ENCODE measurements around the gene OR4B1. TPM values are rescaled to one million over a fixed set of nuclear protein-coding genes. Genes with fewer than 3 reads are reported as not detected.
"Not testable (repeated sequence)": the region's sequence is repeated elsewhere in the genome, so short reads cannot be mapped to it uniquely, and the experiment has no call there.

Gene OR4B1
- total RNA-seq, 1 donor from 2014 or later = not detected

DNA sequence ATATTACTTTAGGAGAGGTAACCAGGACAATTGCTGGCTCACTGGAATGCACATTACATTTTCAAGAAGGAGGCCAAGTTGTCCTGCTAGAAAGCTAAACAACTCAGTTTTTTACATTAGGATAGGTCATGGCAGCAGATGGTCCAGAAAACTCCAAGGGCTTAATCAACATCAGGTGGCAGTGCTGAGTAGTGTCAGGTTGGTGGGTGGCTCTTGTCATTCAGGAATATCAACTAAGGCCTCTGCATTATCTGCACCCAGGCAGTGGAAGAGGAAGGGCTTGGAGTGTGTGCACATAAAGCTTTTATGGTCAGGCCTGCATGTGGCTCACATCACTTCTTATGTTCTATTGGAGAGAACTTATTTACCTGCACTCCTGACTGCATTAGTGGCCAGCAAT, 32.2 kb upstream of the OR4B1 start:
- no peak overlapping the region for H3K27ac Mint-ChIP-seq
- H3K27me3 Mint-ChIP-seq (ENCODE audit: low read depth) = no peaks in the 10 kb centered on the region
- no peaks in the 10 kb centered on the region for H3K36me3 Mint-ChIP-seq
- no peak for DNase-seq (ENCODE audit: low spot score in 2 of 2, unreplicated experiment in 2 of 2)
- TF ChIP-seq, protein P1, sequence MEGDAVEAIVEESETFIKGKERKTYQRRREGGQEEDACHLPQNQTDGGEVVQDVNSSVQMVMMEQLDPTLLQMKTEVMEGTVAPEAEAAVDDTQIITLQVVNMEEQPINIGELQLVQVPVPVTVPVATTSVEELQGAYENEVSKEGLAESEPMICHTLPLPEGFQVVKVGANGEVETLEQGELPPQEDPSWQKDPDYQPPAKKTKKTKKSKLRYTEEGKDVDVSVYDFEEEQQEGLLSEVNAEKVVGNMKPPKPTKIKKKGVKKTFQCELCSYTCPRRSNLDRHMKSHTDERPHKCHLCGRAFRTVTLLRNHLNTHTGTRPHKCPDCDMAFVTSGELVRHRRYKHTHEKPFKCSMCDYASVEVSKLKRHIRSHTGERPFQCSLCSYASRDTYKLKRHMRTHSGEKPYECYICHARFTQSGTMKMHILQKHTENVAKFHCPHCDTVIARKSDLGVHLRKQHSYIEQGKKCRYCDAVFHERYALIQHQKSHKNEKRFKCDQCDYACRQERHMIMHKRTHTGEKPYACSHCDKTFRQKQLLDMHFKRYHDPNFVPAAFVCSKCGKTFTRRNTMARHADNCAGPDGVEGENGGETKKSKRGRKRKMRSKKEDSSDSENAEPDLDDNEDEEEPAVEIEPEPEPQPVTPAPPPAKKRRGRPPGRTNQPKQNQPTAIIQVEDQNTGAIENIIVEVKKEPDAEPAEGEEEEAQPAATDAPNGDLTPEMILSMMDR (IDR thresholded peaks at IDR 0.05; ENCODE audit: unreplicated experiment) = no peak
- H3K9me3 Mint-ChIP-seq = peaks cover 43% of the 10 kb centered on the region
- no peaks in the 10 kb centered on the region for H3K4me1 Mint-ChIP-seq
- no peak overlapping the region for H3K4me3 Mint-ChIP-seq

DNA sequence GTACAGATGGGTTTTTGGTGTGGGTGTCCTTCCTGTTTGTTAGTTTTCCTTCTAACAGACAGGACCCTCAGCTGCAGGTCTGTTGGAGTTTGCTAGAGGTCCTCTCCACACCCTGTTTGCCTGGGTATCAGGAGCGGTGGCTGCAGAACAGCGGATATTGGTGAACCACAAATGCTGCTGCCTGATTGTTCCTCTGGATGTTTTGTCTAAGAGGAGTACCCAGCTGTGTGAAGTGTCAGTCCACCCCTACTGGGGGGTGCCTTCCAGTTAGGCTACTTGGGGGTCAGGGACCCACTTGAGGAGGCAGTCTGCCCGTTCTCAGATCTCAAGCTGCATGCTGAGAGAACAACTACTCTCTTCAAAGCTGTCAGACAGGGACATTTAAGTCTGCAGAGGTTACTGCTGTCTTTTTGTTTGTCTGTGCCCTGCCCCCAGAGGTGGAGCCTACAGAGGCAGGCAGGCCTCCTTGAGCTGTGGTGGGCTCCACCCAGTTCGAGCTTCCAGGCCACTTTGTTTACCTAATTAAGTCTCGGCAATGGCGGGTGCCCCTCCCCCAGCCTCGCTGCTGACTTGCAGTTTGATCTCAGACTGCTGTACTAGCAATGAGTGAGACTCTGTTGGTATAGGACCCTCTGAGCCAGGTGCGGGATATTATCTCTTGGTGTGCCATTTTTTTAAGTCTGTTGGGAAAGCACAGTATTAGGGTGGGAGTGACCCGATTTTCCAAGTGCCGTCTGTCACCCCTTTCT, 25.5 kb upstream of the OR4B1 start:
- H3K9me3 Mint-ChIP-seq = peaks cover 50% of the 10 kb centered on the region
- H3K36me3 Mint-ChIP-seq; DNase-seq (ENCODE audit: low spot score in 2 of 2, unreplicated experiment in 2 of 2): not testable (repeated sequence)

DNA sequence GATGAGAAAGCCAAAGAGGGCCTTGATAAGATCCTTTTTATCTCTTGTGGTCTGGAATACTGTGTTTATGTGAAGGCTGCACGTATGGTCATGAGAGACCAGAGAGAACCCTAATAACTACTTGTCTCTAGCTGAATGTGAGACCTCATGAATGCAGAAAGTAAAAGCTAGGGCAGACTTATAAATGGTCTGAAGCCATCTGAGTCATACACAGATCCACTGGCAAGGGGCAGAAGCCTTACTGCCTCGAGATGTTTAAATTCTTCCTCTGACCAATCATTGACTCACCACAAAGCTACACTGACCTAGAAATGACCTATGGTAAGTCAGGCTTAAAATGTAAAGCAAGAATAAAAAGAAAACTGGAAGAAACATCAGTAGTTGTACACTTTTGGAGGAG, 22.7 kb upstream of the OR4B1 start:
- Mint-ChIP-seq H3K4me3 (no peak overlapping the region), H3K9me3 (peaks cover 61% of the 10 kb centered on the region), H3K36me3 (no peaks in the 10 kb centered on the region), H3K27ac (no peak overlapping the region), H3K27me3 (ENCODE audit: low read depth) (no peaks in the 10 kb centered on the region), H3K4me1 (no peaks in the 10 kb centered on the region)
- TF ChIP-seq, protein P1 (IDR thresholded peaks at IDR 0.05; ENCODE audit: unreplicated experiment) = no peak
- no peak for DNase-seq (ENCODE audit: low spot score in 2 of 2, unreplicated experiment in 2 of 2)

More for the DNA sequence above, 25.5 kb upstream of the OR4B1 start:
- not testable (repeated sequence) for H3K4me1 Mint-ChIP-seq; H3K27ac Mint-ChIP-seq; H3K4me3 Mint-ChIP-seq; H3K27me3 Mint-ChIP-seq (ENCODE audit: low read depth)

DNA sequence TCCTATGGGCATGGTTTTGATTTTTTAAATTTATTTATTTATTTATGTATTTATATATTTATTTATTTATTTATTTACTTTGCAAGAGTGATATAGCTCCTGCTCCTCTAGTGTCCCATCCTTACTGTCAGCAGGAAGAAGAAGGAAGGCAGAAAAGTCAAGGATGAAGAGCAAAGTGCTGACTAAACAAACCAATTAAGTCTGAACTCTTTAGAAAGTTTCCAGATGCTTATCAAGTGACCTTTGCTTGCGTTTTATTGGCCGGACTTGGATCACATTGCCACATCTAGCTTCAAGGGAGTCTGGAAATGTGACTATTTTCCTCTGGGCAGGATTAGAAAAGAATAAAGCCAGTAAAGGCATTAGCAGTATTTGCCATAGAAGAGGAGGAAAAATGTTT, 8.7 kb upstream of the OR4B1 start:
- H3K9me3 Mint-ChIP-seq = peaks cover 81% of the 10 kb centered on the region
- DNase-seq (ENCODE audit: low spot score in 2 of 2, unreplicated experiment in 2 of 2) = no peak
- TF ChIP-seq, protein P1 (IDR thresholded peaks at IDR 0.05; ENCODE audit: unreplicated experiment) = no peak

DNA sequence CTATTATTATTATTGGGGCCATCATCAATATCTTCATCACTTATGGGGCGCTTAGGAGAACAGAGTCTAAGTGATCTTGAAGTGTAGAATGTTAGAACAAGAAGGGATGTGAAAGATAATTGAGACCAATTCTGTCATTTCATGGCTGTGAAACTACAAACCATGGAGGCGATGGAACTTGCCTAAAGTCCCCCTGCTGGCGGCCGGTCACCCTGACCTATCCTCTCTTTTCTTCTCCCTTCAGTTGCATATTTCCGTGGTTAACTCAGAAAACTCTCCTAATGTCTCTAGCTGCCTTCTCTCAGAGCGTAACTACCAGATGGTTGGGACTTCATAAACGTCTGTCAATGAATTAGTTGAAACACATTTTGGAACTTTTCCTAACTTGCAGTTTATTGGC, 6.6 kb upstream of the OR4B1 start:
- no peaks in the 10 kb centered on the region for H3K36me3 Mint-ChIP-seq
- H3K4me3 Mint-ChIP-seq = no peak overlapping the region
- TF ChIP-seq, protein P1 (IDR thresholded peaks at IDR 0.05; ENCODE audit: unreplicated experiment) = no peak
- H3K9me3 Mint-ChIP-seq = peaks cover 87% of the 10 kb centered on the region
- H3K4me1 Mint-ChIP-seq = no peaks in the 10 kb centered on the region
- H3K27me3 Mint-ChIP-seq (ENCODE audit: low read depth) = no peaks in the 10 kb centered on the region
- no peak for DNase-seq (ENCODE audit: low spot score in 2 of 2, unreplicated experiment in 2 of 2)
- H3K27ac Mint-ChIP-seq = no peak overlapping the region

More for the DNA sequence above, 8.7 kb upstream of the OR4B1 start:
- Mint-ChIP-seq H3K36me3 (no peaks in the 10 kb centered on the region), H3K4me1 (no peaks in the 10 kb centered on the region), H3K27ac (no peak overlapping the region), H3K4me3 (no peak overlapping the region), H3K27me3 (ENCODE audit: low read depth) (no peaks in the 10 kb centered on the region)

DNA sequence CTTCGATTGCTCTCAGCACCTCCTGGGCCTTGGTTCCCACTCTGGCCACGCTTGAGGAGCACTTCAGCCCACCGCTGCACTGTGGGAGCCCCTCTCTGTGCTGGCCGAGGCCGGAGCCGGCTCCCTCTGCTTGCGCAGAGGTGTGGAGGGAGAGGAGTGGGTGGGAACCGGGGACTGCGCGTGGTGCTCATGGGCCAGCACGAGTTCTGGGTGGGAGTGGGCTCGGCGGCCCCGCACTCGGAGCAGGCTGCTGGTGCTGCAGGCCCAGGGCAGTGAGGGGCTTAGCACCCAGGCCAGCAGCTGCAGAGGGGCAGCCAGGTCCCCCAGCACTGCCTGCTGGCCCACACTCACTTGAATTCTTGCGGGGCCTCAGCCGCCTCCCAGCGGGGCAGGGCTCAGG, 12.2 kb downstream of the OR4B1 start:
- no peaks in the 10 kb centered on the region for H3K27me3 Mint-ChIP-seq (ENCODE audit: low read depth)
- DNase-seq (ENCODE audit: low spot score in 2 of 2, unreplicated experiment in 2 of 2) = no peak
- H3K9me3 Mint-ChIP-seq = peaks cover 54% of the 10 kb centered on the region
- no peak overlapping the region for H3K4me3 Mint-ChIP-seq
- H3K27ac Mint-ChIP-seq = no peak overlapping the region
- no peaks in the 10 kb centered on the region for H3K36me3 Mint-ChIP-seq
- H3K4me1 Mint-ChIP-seq = no peaks in the 10 kb centered on the region
- TF ChIP-seq, protein P1 (IDR thresholded peaks at IDR 0.05; ENCODE audit: unreplicated experiment) = no peak

DNA sequence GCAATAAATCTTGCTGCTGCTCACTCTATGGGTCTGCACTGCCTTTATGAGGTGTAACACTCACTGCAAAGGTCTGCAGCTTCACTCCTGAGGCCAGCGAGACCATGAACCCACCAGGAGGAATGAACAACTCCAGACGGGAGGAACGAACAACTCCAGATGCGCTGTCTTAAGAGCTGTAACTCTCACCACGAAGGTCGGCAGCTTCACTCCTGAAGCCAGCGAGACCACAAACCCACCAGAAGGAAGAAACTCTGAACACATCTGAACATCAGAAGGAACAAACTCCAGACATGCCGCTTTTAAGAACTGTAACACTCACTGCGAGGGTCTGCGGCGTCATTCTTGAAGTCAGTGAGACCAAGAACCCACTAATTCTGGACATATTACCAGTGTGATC, 13.4 kb downstream of the OR4B1 start:
- not testable (repeated sequence) for H3K4me1 Mint-ChIP-seq; H3K27ac Mint-ChIP-seq; H3K4me3 Mint-ChIP-seq; DNase-seq (ENCODE audit: low spot score in 2 of 2, unreplicated experiment in 2 of 2); H3K27me3 Mint-ChIP-seq (ENCODE audit: low read depth); H3K36me3 Mint-ChIP-seq
- peaks cover 47% of the 10 kb centered on the region for H3K9me3 Mint-ChIP-seq

Measured in mesothelial cell of epicardium (in vitro differentiated cells).